SK-N-SH treated with all-trans-retinoic acid at 6 μM for 48 hours (cell line): ENCODE measurements around the gene ANKRD13D.

Experiments
- ATAC-seq: fragments of 200-7000 bp; cut with Tn5 transposase; 3 replicates; pipeline ENCODE4 v1.9.1; 2020; ENCODE audit warnings: mild to moderate bottlenecking, moderate library complexity
- CREB5 ChIP-seq: fragments of 250-450 bp; sonication (Bioruptor Pico); IDR thresholded peaks from 2 replicates; pipeline ENCODE4 v1.5.1; 2020; ENCODE audit warnings: low read depth, mild to moderate bottlenecking, moderate library complexity
- CSDC2 ChIP-seq: fragments of 250-450 bp; sonication (Bioruptor Pico); IDR thresholded peaks from 2 replicates; pipeline ENCODE4 v1.5.0; 2020; ENCODE audit warnings: mild to moderate bottlenecking, moderate library complexity
- ESRRG ChIP-seq: fragments of 250-450 bp; sonication (Bioruptor Pico); IDR thresholded peaks from 2 replicates; pipeline ENCODE4 v1.6.1; 2021; ENCODE audit warnings: mild to moderate bottlenecking
- GLIS3 ChIP-seq: fragments of 250-450 bp; sonication (Bioruptor Pico); IDR thresholded peaks from 2 replicates; pipeline ENCODE4 v1.5.0; 2020; ENCODE audit warnings: mild to moderate bottlenecking, moderate library complexity
- ISL1 ChIP-seq: fragments of 250-450 bp; sonication (Bioruptor Pico); IDR thresholded peaks from 2 replicates; pipeline ENCODE4 v2.1.2; 2022; ENCODE audit warnings: mild to moderate bottlenecking, moderate library complexity
- OSR1 ChIP-seq: fragments of 250-450 bp; sonication (Bioruptor Pico); IDR thresholded peaks from 2 replicates; pipeline ENCODE4 v1.8.0; 2022; ENCODE audit warnings: moderate library complexity, mild to moderate bottlenecking, inconsistent platforms
- PATZ1 ChIP-seq: fragments of 250-450 bp; sonication (Bioruptor Pico); IDR thresholded peaks from 2 replicates; pipeline ENCODE4 v1.8.0; 2020; ENCODE audit warnings: mild to moderate bottlenecking, moderate library complexity, borderline replicate concordance
- POU6F1 ChIP-seq: fragments of 250-450 bp; sonication (Bioruptor Pico); IDR thresholded peaks from 2 replicates; pipeline ENCODE4 v1.8.0; 2021; ENCODE audit warnings: low read depth, mild to moderate bottlenecking, moderate library complexity, borderline replicate concordance
- PPARA ChIP-seq: fragments of 250-450 bp; sonication (Bioruptor Pico); IDR thresholded peaks from 2 replicates; pipeline ENCODE4 v1.5.0; 2020; ENCODE audit warnings: mild to moderate bottlenecking, borderline replicate concordance
- RARB ChIP-seq: fragments of 250-450 bp; sonication (Bioruptor Pico); IDR thresholded peaks from 2 replicates; pipeline ENCODE4 v1.8.0; 2021; ENCODE audit warnings: mild to moderate bottlenecking, moderate library complexity
- SNAI2 ChIP-seq: fragments of 250-450 bp; sonication (Bioruptor Pico); IDR thresholded peaks from 2 replicates; pipeline ENCODE4 v1.5.0; 2020; ENCODE audit warnings: mild to moderate bottlenecking, moderate library complexity
- TCF4 ChIP-seq: fragments of 250-450 bp; sonication (Bioruptor Pico); IDR thresholded peaks from 2 replicates; pipeline ENCODE4 v1.8.0; 2021; ENCODE audit warnings: mild to moderate bottlenecking, moderate library complexity, borderline replicate concordance
- TSHZ2 ChIP-seq: fragments of 250-450 bp; sonication (Bioruptor Pico); IDR thresholded peaks from 2 replicates; pipeline ENCODE4 v1.5.0; 2020; ENCODE audit warnings: mild to moderate bottlenecking, moderate library complexity
- ZC3H10 ChIP-seq: fragments of 250-450 bp; sonication (Bioruptor Pico); IDR thresholded peaks from 2 replicates; pipeline ENCODE4 v1.5.1; 2021; ENCODE audit warnings: mild to moderate bottlenecking, moderate library complexity
- ZFP3 ChIP-seq: fragments of 250-450 bp; sonication (Bioruptor Pico); IDR thresholded peaks from 2 replicates; pipeline ENCODE4 v1.5.0; 2020; ENCODE audit warnings: mild to moderate bottlenecking, moderate library complexity
- ZFP30 ChIP-seq: fragments of 450-650 bp; formaldehyde crosslinking; IDR thresholded peaks from 2 replicates; pipeline ENCODE4 v1.5.0; 2022; ENCODE audit warnings: mild to moderate bottlenecking, moderate library complexity
- ZNF565 ChIP-seq: fragments of 450-650 bp; formaldehyde crosslinking; conservative IDR thresholded peaks from 2 replicates; pipeline ENCODE4 v1.5.0; 2020; ENCODE audit warnings: low read depth, mild to moderate bottlenecking, moderate library complexity
- ZNF70 ChIP-seq: fragments of 450-650 bp; formaldehyde crosslinking; IDR thresholded peaks from 2 replicates; pipeline ENCODE4 v1.5.0; 2020; ENCODE audit warnings: mild to moderate bottlenecking, moderate library complexity
- ZNF8 ChIP-seq: fragments of 450-650 bp; formaldehyde crosslinking; IDR thresholded peaks from 2 replicates; pipeline ENCODE4 v1.5.0; 2020; ENCODE audit warnings: mild to moderate bottlenecking, moderate library complexity

The ANKRD13D gene

GRCh38 chr11:67292671-67293070 is 3.6 kb downstream of the ANKRD13D start:
- ATAC-seq, result no peak
- no peak for TF ChIP-seq ZFP30 (CRISPR knock-in tag)
- TF ChIP-seq PPARA, result no peak

- ATAC-seq, result no peak
- TF ChIP-seq GLIS3 (CRISPR knock-in tag) (no peak), POU6F1 (CRISPR knock-in tag) (no peak), TCF4 (CRISPR knock-in tag) (no peak), ZFP3 (CRISPR knock-in tag) (no peak), ZNF565 (CRISPR knock-in tag) (no peak), ZNF70 (CRISPR knock-in tag) (no peak), PATZ1 (CRISPR knock-in tag) (no peak), CREB5 (CRISPR knock-in tag) (no peak), ESRRG (CRISPR knock-in tag) (no peak), SNAI2 (CRISPR knock-in tag) (no peak), ZNF8 (CRISPR knock-in tag) (no peak), OSR1 (CRISPR knock-in tag) (no peak), ISL1 (CRISPR knock-in tag) (no peak)
Measured at GRCh38 chr11:67293090-67293489, 4.0 kb downstream of the ANKRD13D start.

- TF ChIP-seq ZFP3 (CRISPR knock-in tag) (no peak), ISL1 (CRISPR knock-in tag) (no peak), SNAI2 (CRISPR knock-in tag) (no peak), POU6F1 (CRISPR knock-in tag) (no peak), ZC3H10 (CRISPR knock-in tag) (no peak), CSDC2 (CRISPR knock-in tag) (no peak), ZNF70 (CRISPR knock-in tag) (no peak), ESRRG (CRISPR knock-in tag) (no peak), ZFP30 (CRISPR knock-in tag) (no peak), TSHZ2 (CRISPR knock-in tag) (no peak), PPARA (no peak), GLIS3 (CRISPR knock-in tag) (no peak), TCF4 (CRISPR knock-in tag) (no peak)
- no peak for ATAC-seq
Measured at GRCh38 chr11:67295846-67296245, 6.7 kb downstream of the ANKRD13D start.

GRCh38 chr11:67298786-67299185 is 9.7 kb downstream of the ANKRD13D start:
- ATAC-seq, result no peak
- TF ChIP-seq TCF4 (CRISPR knock-in tag), result no peak
- TF ChIP-seq PATZ1 (CRISPR knock-in tag), result no peak
- TF ChIP-seq ZFP30 (CRISPR knock-in tag), result no peak
- TF ChIP-seq CSDC2 (CRISPR knock-in tag), result no peak
- no peak for TF ChIP-seq GLIS3 (CRISPR knock-in tag)
- TF ChIP-seq CREB5 (CRISPR knock-in tag), result no peak
- TF ChIP-seq ZNF565 (CRISPR knock-in tag), result no peak
- no peak for TF ChIP-seq ZC3H10 (CRISPR knock-in tag)
- no peak for TF ChIP-seq RARB
- TF ChIP-seq ISL1 (CRISPR knock-in tag), result no peak
- TF ChIP-seq ESRRG (CRISPR knock-in tag), result no peak
